ENCODE data around the gene AMFR. TPM values are rescaled to one million over a fixed set of nuclear protein-coding genes. Genes with fewer than 3 reads are reported as not detected.

AMFR gene
- total RNA-seq, 1 experiment from 2014 or later: 66.3 TPM

- no peaks in the 10 kb centered on the region for H3K79me2 ChIP-seq (ENCODE audit: insufficient read depth, low read length)
- no peaks in the 10 kb centered on the region for H3K9me2 ChIP-seq (ENCODE audit: insufficient read depth)
- no peaks in the 10 kb centered on the region for H3K9me3 ChIP-seq (ENCODE audit: control insufficient read depth in 1 of 2, insufficient read depth in 1 of 2, low read depth in 1 of 2, low read length in 2 of 2)
- no peak overlapping the region for H2AFZ ChIP-seq (ENCODE audit: low read depth, low read length, poor library complexity, severe bottlenecking)
- peaks cover 8 to 30% of the 10 kb centered on the region in 2 experiments for H3K4me1 ChIP-seq (ENCODE audit: control insufficient read depth in 1 of 2, insufficient read depth in 2 of 2, low read length in 2 of 2)
- CTCF ChIA-PET: interaction anchor here (1.0 to 1.3 kb wide), 2 partner anchors 9 to 856 kb away, joined by 3 to 4 read pairs; no protein-coding TSS in a partner anchor
- BruUV-seq (replicated peaks): no TSS peak
- no peaks in the 10 kb centered on the region for H4K20me1 ChIP-seq (ENCODE audit: insufficient read depth)
- RAD21 ChIA-PET (ENCODE audit: low non-redundant PET in 1 of 2, low total read pairs in 2 of 2, uncharacterized antibody in 2 of 2, unreplicated experiment in 2 of 2): no interaction called here
- H3K27me3 ChIP-seq (ENCODE audit: insufficient read depth, low read length): no peaks in the 10 kb centered on the region
- DNase-seq (ENCODE audit: low read depth, low spot score): no peak
- intact Hi-C loops (cut with micrococcal nuclease): loop anchor here (10.0 kb wide), 1 partner anchor 856 kb away; no protein-coding TSS in a partner anchor
- no peak for ATAC-seq
- H3K9ac ChIP-seq (ENCODE audit: low read length): no peak overlapping the region
- POLR2A ChIA-PET: no interaction called here
- no peak overlapping the region for H3K4me3 ChIP-seq (replicated peaks in 1 of 2; ENCODE audit: low read depth in 1 of 2, low read length in 2 of 2)
- H3K36me3 ChIP-seq (ENCODE audit: control insufficient read depth in 1 of 2, insufficient read depth in 2 of 2, low read length in 2 of 2): no peaks in the 10 kb centered on the region
- no peak overlapping the region for H3K4me2 ChIP-seq (ENCODE audit: low read length)
- H3K27ac ChIP-seq (ENCODE audit: low read depth, low read length): no peak overlapping the region
- TF ChIP-seq EGR1 (IDR thresholded peaks at IDR 0.05; ENCODE audit: low read depth): no peak
- no peak for TF ChIP-seq SIN3A (IDR thresholded peaks at IDR 0.05; ENCODE audit: low read depth)
- no peak for TF ChIP-seq SP1 (IDR thresholded peaks at IDR 0.05; ENCODE audit: low read depth)
Observed at GRCh38 chr16:56320811-56321558, 104.4 kb downstream of the AMFR start.

- no peaks in the 10 kb centered on the region for H4K20me1 ChIP-seq (ENCODE audit: insufficient read depth)
- H3K4me3 ChIP-seq (replicated peaks in 1 of 2; ENCODE audit: low read depth in 1 of 2, low read length in 2 of 2): no peak overlapping the region
- no peaks in the 10 kb centered on the region for H3K79me2 ChIP-seq (ENCODE audit: insufficient read depth, low read length)
- TF ChIP-seq JUND (IDR thresholded peaks at IDR 0.05): no peak
- no peak for TF ChIP-seq ZNF274 (IDR thresholded peaks at IDR 0.05; ENCODE audit: low read depth, low read length)
- TF ChIP-seq FOSL1 (IDR thresholded peaks at IDR 0.05; ENCODE audit: low read depth): no peak
- TF ChIP-seq CTCF (IDR thresholded peaks at IDR 0.05 in 2 of 3, conservative IDR thresholded peaks at IDR 0.05 in 1 of 3; ENCODE audit: borderline replicate concordance in 1 of 3, insufficient read depth in 1 of 3, low read depth in 2 of 3, low read length in 2 of 3): no peak
- no peak for TF ChIP-seq POLR2AphosphoS5 (IDR thresholded peaks at IDR 0.05; ENCODE audit: low read depth, low read length)
- no peak overlapping the region for H3K4me2 ChIP-seq (ENCODE audit: low read length)
- DNase-seq (ENCODE audit: low read depth, low spot score) (no peak), ATAC-seq (no peak)
- H3K9me2 ChIP-seq (ENCODE audit: insufficient read depth): no peaks in the 10 kb centered on the region
- intact Hi-C loops (cut with micrococcal nuclease): loop anchor here (10.0 kb wide), 1 partner anchor 855 kb away; no protein-coding TSS in a partner anchor
- BruUV-seq (replicated peaks): no TSS peak
- H3K36me3 ChIP-seq (ENCODE audit: control insufficient read depth in 1 of 2, insufficient read depth in 2 of 2, low read length in 2 of 2): no peaks in the 10 kb centered on the region
- peaks cover 8 to 21% of the 10 kb centered on the region in 2 experiments for H3K4me1 ChIP-seq (ENCODE audit: control insufficient read depth in 1 of 2, insufficient read depth in 2 of 2, low read length in 2 of 2)
- no peaks in the 10 kb centered on the region for H3K27me3 ChIP-seq (ENCODE audit: insufficient read depth, low read length)
- ChIA-PET RAD21 (ENCODE audit: low non-redundant PET in 1 of 2, low total read pairs in 2 of 2, uncharacterized antibody in 2 of 2, unreplicated experiment in 2 of 2) (interaction anchor here in 1 of 2 experiments (0.7 kb wide), 1 partner anchor 42 kb away, joined by 3 read pairs; no protein-coding TSS in a partner anchor), CTCF (interaction anchor here (1.2 to 2.5 kb wide), 3 partner anchors 10 to 375 kb away, joined by 3 to 17 read pairs (median 4); no protein-coding TSS in a partner anchor), POLR2A (no interaction called here)
- H3K9me3 ChIP-seq (ENCODE audit: control insufficient read depth in 1 of 2, insufficient read depth in 1 of 2, low read depth in 1 of 2, low read length in 2 of 2): no peaks in the 10 kb centered on the region
- no peak overlapping the region for H3K27ac ChIP-seq (ENCODE audit: low read depth, low read length)
- no peak overlapping the region for H2AFZ ChIP-seq (ENCODE audit: low read depth, low read length, poor library complexity, severe bottlenecking)
- H3K9ac ChIP-seq (ENCODE audit: low read length): no peak overlapping the region
Observed at GRCh38 chr16:56320056-56320455, 105.3 kb downstream of the AMFR start.

Data from HCT116 (cell line).